Measurements from ENCODE around the gene PGAP3.

GRCh38 chr17:39639043-39639442, 48.8 kb downstream of the PGAP3 start:
- TF ChIP-seq POLR2A (IDR thresholded peaks at IDR 0.05; ENCODE audit: low read length) (no peak), GATA1 (IDR thresholded peaks at IDR 0.05; ENCODE audit: low read depth, low read length) (no peak)
